ENCODE data around the gene CDH4. TPM values are rescaled to one million over a fixed set of nuclear protein-coding genes. Genes with fewer than 3 reads are reported as not detected.

CDH4 gene
- total and polyA plus RNA-seq, 2 donors (not counting 3 experiments of a cell fraction or from before 2014, with no cell fraction given) = 0.17 to 0.51 TPM

GRCh38 chr20:61389077-61389476 lies 137.0 kb downstream of the CDH4 start:
- POLR2A ChIA-PET = no interaction called here
- no peak overlapping the region for H3K4me2 ChIP-seq (ENCODE audit: insufficient read depth, low read length)
- BruUV-seq (replicated peaks) = no TSS peak

More at GRCh38 chr20:61389077-61389476, 137.0 kb downstream of the CDH4 start:
- peaks cover 4% of the 10 kb centered on the region for H3K9me3 ChIP-seq (replicated peaks; ENCODE audit: control insufficient read depth, insufficient read depth, low read length)
- FAIRE-seq (no peak), DNase-seq (ENCODE audit: low read depth, low spot score) (no peak)
- no peak overlapping the region for H3K27ac ChIP-seq (ENCODE audit: insufficient read depth, low read depth, low read length)
- H3K27me3 ChIP-seq (ENCODE audit: control insufficient read depth in 2 of 2, insufficient read depth in 2 of 2, low read length in 2 of 2) = no peaks in the 10 kb centered on the region
- no peak overlapping the region for H3K4me3 ChIP-seq (replicated peaks in 1 of 3; ENCODE audit: insufficient read depth in 1 of 3, low read depth in 1 of 3, low read length in 3 of 3)
- TF ChIP-seq CTCF (IDR thresholded peaks at IDR 0.05; ENCODE audit: extremely low read depth in 1 of 2, insufficient read depth in 1 of 2, low read depth in 1 of 2, low read length in 2 of 2) = no peak
- TF ChIP-seq MAX (IDR thresholded peaks at IDR 0.05; ENCODE audit: insufficient read depth, insufficient read length) = peak; percentile 8
- H3K9me1 ChIP-seq (replicated peaks; ENCODE audit: control insufficient read depth, extremely low read depth, insufficient read depth, low read length) = no peaks in the 10 kb centered on the region
- no peaks in the 10 kb centered on the region for H3K79me2 ChIP-seq (ENCODE audit: control insufficient read depth, insufficient read depth, low read length)
- CTCF ChIA-PET = no interaction called here
- H3K4me1 ChIP-seq (ENCODE audit: control insufficient read depth, extremely low read depth, insufficient read depth, low read length) = no peaks in the 10 kb centered on the region
- H3K36me3 ChIP-seq (ENCODE audit: control insufficient read depth in 2 of 2, extremely low read depth in 1 of 2, insufficient read depth in 2 of 2, low read length in 2 of 2) = no peaks in the 10 kb centered on the region
- H2AFZ ChIP-seq (ENCODE audit: low read depth, low read length) = no peak overlapping the region
- H4K20me1 ChIP-seq (replicated peaks; ENCODE audit: control insufficient read depth, extremely low read depth, insufficient read depth, low read length) = no peaks in the 10 kb centered on the region
- no peak overlapping the region for H3K9ac ChIP-seq (replicated peaks; ENCODE audit: extremely low read depth, insufficient read depth, low read length)
- intact Hi-C loops (cut with micrococcal nuclease) (no loop called here), dilution Hi-C loops (cut with MboI; ENCODE audit: extremely low pct_ligation_motif_present, low sequenced_read_pairs) (no loop called here)

Measured in endothelial cell of umbilical vein (primary cell).